ENCODE data around the gene ELOVL3. TPM values are rescaled to one million over a fixed set of nuclear protein-coding genes. Genes with fewer than 3 reads are reported as not detected.
A peak's percentile ranks its signal among the peaks of the same experiment; 100 is the strongest.

The ELOVL3 gene
- total and polyA plus RNA-seq, 2 experiments from 2014 or later: 0.59 TPM; not detected in 1

- no peak for TF ChIP-seq REST (IDR thresholded peaks at IDR 0.05; ENCODE audit: unreplicated experiment)
Measured at GRCh38 chr10:102227050-102227449, 951 bp downstream of the ELOVL3 start (continued).

GRCh38 chr10:102229810-102230263, 3.7 kb downstream of the ELOVL3 start:
- TF ChIP-seq ETS1 (IDR thresholded peaks at IDR 0.05) (no peak), ZNF114 (CRISPR knock-in tag; IDR thresholded peaks at IDR 0.05) (no peak), EZH2 (IDR thresholded peaks at IDR 0.05; ENCODE audit: low read depth, unreplicated experiment) (peak; percentile 51), CTCF (conservative IDR thresholded peaks at IDR 0.05; ENCODE audit: low read depth in 2 of 2) (peak; percentile 91 to 98)
- peaks cover 2% of the 10 kb centered on the region; the same call in 1 of the 3 replicates for H3K9me3 Mint-ChIP-seq
- H3K36me3 Mint-ChIP-seq (ENCODE audit: low read depth): no peaks in the 10 kb centered on the region
- 0 out of 2 replicates have a peak, but pooled peaks cover 10% of the 10 kb centered on the region for H4K20me1 ChIP-seq (replicated peaks; ENCODE audit: insufficient read depth)
- H3K9me2 ChIP-seq (ENCODE audit: insufficient read depth): no peaks in the 10 kb centered on the region
- H3K27ac Mint-ChIP-seq: no peak overlapping the region
- no peaks in the 10 kb centered on the region for H3K79me2 ChIP-seq (replicated peaks; ENCODE audit: insufficient read depth)
- H3K4me2 ChIP-seq: peak overlapping the region; percentile 90
- DNase-seq (ENCODE audit: low spot score) (peak; percentile 92), ATAC-seq (peak; percentile 32)
- peaks cover 91% of the 10 kb centered on the region for H3K27me3 Mint-ChIP-seq (ENCODE audit: insufficient read depth, low read depth, poor library complexity)
- peaks cover 12% of the 10 kb centered on the region; the same call in 2 of the 3 replicates for H3K4me1 Mint-ChIP-seq
- H2AFZ ChIP-seq: peak overlapping the region; percentile 95
- H3K36me3 ChIP-seq (ENCODE audit: insufficient read depth): no peaks in the 10 kb centered on the region
- no peak overlapping the region for H3K27ac ChIP-seq (ENCODE audit: low read depth)
- peaks cover 4% of the 10 kb centered on the region; the same call in 1 of the 2 replicates for H3K4me1 ChIP-seq (ENCODE audit: insufficient read depth)
- H3K27me3 ChIP-seq (ENCODE audit: insufficient read depth): peaks cover 97% of the 10 kb centered on the region
- peak overlapping the region; percentile 70 for H3K4me3 Mint-ChIP-seq
- H3F3A ChIP-seq (replicated peaks; ENCODE audit: low read depth): peaks cover 5% of the 10 kb centered on the region
- peak overlapping the region; percentile 72 for H3K4me3 ChIP-seq

Measured in GM23338 (cell line).